ENCODE measurements around the gene RHOT2. TPM values are rescaled to one million over a fixed set of nuclear protein-coding genes. Genes with fewer than 3 reads are reported as not detected.
A peak's percentile ranks its signal among the peaks of the same experiment; 100 is the strongest.

Gene RHOT2
- total and polyA plus RNA-seq, 2 of the 8 experiments (the other 6 are each of a cell fraction or from before 2014, with no cell fraction given) = 149 to 194 TPM

DNA sequence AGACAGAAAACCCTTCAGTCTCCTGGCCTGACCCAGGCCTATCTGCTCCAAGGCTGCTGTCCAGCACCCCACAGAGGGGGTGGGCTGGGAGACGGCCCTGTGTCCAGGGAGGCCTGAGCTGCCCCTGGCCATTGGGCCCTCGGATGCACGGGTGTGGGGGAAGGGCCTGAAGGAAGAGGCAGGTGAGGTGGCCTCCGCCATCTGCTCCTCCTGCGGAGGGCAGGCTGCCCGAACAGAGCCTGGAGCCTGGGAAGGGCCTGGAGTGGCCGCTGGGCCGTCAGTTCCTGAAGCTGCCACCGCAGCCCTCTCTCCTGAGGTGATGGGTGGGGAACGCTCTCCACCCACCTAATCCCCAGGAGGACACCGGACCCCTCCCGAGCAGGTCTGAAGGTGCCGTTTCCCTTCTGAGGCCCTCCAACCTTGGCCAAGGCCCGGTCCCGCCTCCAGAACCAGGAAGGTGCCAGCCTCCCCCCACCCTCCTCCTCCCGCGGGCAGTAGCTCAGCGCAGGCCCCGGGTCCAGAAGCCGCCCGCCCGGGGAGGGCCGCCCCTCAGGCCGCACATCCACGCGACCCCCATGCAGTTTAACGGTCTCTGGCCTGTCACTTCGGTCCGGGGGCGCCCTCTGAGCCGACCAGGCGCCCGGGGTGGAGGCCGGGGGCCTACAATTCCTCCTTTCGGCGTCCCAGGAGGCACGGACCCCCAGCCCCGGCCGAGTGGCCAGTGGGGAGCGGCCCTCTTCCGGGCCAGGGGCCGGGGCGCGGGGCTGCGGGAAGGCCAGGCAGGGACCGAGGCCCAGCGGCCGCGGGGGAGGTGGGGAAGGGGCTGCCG is 36.8 kb downstream of the RHOT2 start:
- H2BK120ac ChIP-seq (replicated peaks; ENCODE audit: low read depth, low read length) = no peak overlapping the region
- H4K91ac ChIP-seq (replicated peaks; ENCODE audit: insufficient read length, low read length) = no peak overlapping the region
- H3K79me2 ChIP-seq (ENCODE audit: control insufficient read depth in 1 of 2, insufficient read depth in 2 of 2, low read length in 2 of 2) = no peaks in the 10 kb centered on the region
- no peak overlapping the region for H3K9ac ChIP-seq (replicated peaks in 1 of 4; ENCODE audit: extremely low read depth in 1 of 4, low read depth in 3 of 4, low read length in 3 of 4)
- no peak overlapping the region for H3K23ac ChIP-seq (ENCODE audit: insufficient read length)
- DNase-seq (ENCODE audit: low read depth in 1 of 2, low spot score in 2 of 2) = peak in 1 of 2 experiments; percentile 58
- H3K23me2 ChIP-seq (ENCODE audit: low read depth, low read length) = peaks cover 12% of the 10 kb centered on the region; the same call in 1 of the 2 replicates
- WGBS, 2 experiments (ENCODE audit: extremely low coverage in 1 of 2, insufficient coverage in 1 of 2, insufficient read length in 1 of 2, insufficient replicate concordance in 2 of 2, low coverage in 1 of 2, low lambda C conversion rate in 2 of 2, missing lambda C conversion rate in 1 of 2) = 41% methylated on average over 24 of the region's 50 CpGs; no CpG with 5 or more reads in 1 of the 2 experiments
- peaks cover 8 to 30% of the 10 kb centered on the region in 2 experiments for H4K20me1 ChIP-seq (replicated peaks in 1 of 2; ENCODE audit: control insufficient read depth in 1 of 2, insufficient read depth in 2 of 2, low read length in 2 of 2)
- no peak overlapping the region for H2BK20ac ChIP-seq (ENCODE audit: low read length)
- peaks cover 61 to 93% (median 85%) of the 10 kb centered on the region in 4 experiments for H3K27me3 ChIP-seq (replicated peaks in 1 of 4; ENCODE audit: control insufficient read depth in 3 of 4, extremely low read depth in 1 of 4, insufficient read depth in 3 of 4, low read length in 3 of 4)
- no peak overlapping the region for H3K18ac ChIP-seq (ENCODE audit: extremely low read depth, low read length)
- H3K56ac ChIP-seq (replicated peaks; ENCODE audit: insufficient read length, low read depth, low read length) = no peak overlapping the region
- POLR2A ChIA-PET (ENCODE audit: partially characterized antibody) = interaction anchor here (1.1 to 4.5 kb wide), 7 partner anchors 9 to 96 kb away, joined by 3 to 30 read pairs (median 5); partner anchors contain the start of genes ANTKMT, CCDC78, GNG13 and WDR24
- no peak overlapping the region for H3K4ac ChIP-seq (replicated peaks; ENCODE audit: insufficient read length, low read depth, low read length)
- peak overlapping the region in 3 of 4 experiments; percentile 17 to 56 (median 34); a peak in 3 of 8 replicates for H3K4me3 ChIP-seq (ENCODE audit: extremely low read depth in 1 of 4, insufficient read depth in 2 of 4, low read depth in 3 of 4, low read length in 4 of 4)
- TF ChIP-seq EZH2 (IDR thresholded peaks at IDR 0.05; ENCODE audit: low read depth, low read length, severe bottlenecking) = peak; percentile 15
- 0 out of 2 replicates have a peak, but pooled peaks have one; percentile 46 for TF ChIP-seq GABPA (IDR thresholded peaks at IDR 0.05; ENCODE audit: borderline replicate concordance, insufficient read depth, low read length)
- TF ChIP-seq POU5F1 (IDR thresholded peaks at IDR 0.05; ENCODE audit: low read depth, low read length) = no peak
- no peaks in the 10 kb centered on the region for H3K36me3 ChIP-seq (ENCODE audit: control insufficient read depth in 2 of 4, insufficient read depth in 4 of 4, low read length in 3 of 4)
- H3K4me2 ChIP-seq (ENCODE audit: insufficient read depth in 1 of 2, low read depth in 2 of 2, low read length in 2 of 2) = peak overlapping the region; percentile 56 to 66; a peak in 3 of 4 replicates
- no peaks in the 10 kb centered on the region for H3K9me3 ChIP-seq (ENCODE audit: insufficient read depth in 2 of 2, low read depth in 1 of 2, low read length in 1 of 2)
- H4K5ac ChIP-seq (ENCODE audit: insufficient read length, low read depth, low read length) = no peak overlapping the region
- CTCF ChIA-PET (ENCODE audit: partially characterized antibody) = interaction anchor here (1.1 to 33.4 kb wide), 6 partner anchors 8 to 80 kb away, joined by 3 to 977 read pairs (median 4); partner anchors contain the start of genes ANTKMT, CCDC78, CIAO3 and HAGHL
- no peak overlapping the region for H2AFZ ChIP-seq (ENCODE audit: low read length)
- H2AK5ac ChIP-seq (ENCODE audit: low read depth, low read length) = no peak overlapping the region
- H4K8ac ChIP-seq (ENCODE audit: extremely low read depth, insufficient read depth, low read length) = no peak overlapping the region; the same call in 1 of the 2 replicates
- H3K27ac ChIP-seq (ENCODE audit: low read depth, low read length) = no peak overlapping the region
- no peaks in the 10 kb centered on the region for H3K79me1 ChIP-seq (ENCODE audit: low read depth, low read length)
- H2BK5ac ChIP-seq (ENCODE audit: low read depth, low read length) = no peak overlapping the region
- peaks cover 0 to 9% (median 3%) of the 10 kb centered on the region in 4 experiments; a peak in 4 of 7 replicates for H3K4me1 ChIP-seq (replicated peaks in 1 of 4; ENCODE audit: control insufficient read depth in 3 of 4, insufficient read depth in 4 of 4, low read length in 3 of 4)
- no peak overlapping the region for H3K14ac ChIP-seq (ENCODE audit: insufficient read length)
- H2BK15ac ChIP-seq (ENCODE audit: low read length) = no peak overlapping the region
- FAIRE-seq = no peak
- H2BK12ac ChIP-seq (ENCODE audit: low read depth, low read length) = no peak overlapping the region

Data from H1 (cell line).